IMR-90 (cell line): ENCODE results near the gene NOC2L. TPM values are rescaled to one million over a fixed set of nuclear protein-coding genes. Genes with fewer than 3 reads are reported as not detected.
A peak's percentile ranks its signal among the peaks of the same experiment; 100 is the strongest.

Source experiments
- ATAC-seq: fragments of 200-7000 bp; cut with Tn5 transposase; 2 replicates; pipeline ENCODE4 v1.9.1; 2020; ENCODE audit warnings: low read depth, mild to moderate bottlenecking, moderate library complexity
- BruUV-seq: library from RNA; stranded (reverse); fragments of 400-500 nt; replicated peaks from 2 replicates; lab custom pipeline; 2021; lab: Mats Ljungman, UMichigan
- CTCF ChIA-PET: fragments of 300-600 bp; formaldehyde crosslinking; extraction: SDS; loops from one replicate; lab custom pipeline; 2021; ENCODE audit warnings: antibody characterized with exemption; lab: Yijun Ruan, JAX
- POLR2A ChIA-PET: fragments of 300-600 bp; sonication (Branson Sonifier 250); formaldehyde crosslinking; loops from one replicate; lab custom pipeline; 2022; ENCODE audit warnings: antibody characterized with exemption; ENCODE audit not compliant: unreplicated experiment; lab: Charles Lee
- DNase-seq: peaks from one replicate; pipeline ENCODE4 v3.0.0; 2013
- H2AFZ ChIP-seq: replicated peaks from 2 replicates; pipeline ENCODE3; 2013; ENCODE audit warnings: low read length, mild to moderate bottlenecking; ENCODE audit not compliant: poor library complexity
- H2AK5ac ChIP-seq: 2 replicates; pipeline ENCODE4 v1.6.1; 2013; ENCODE audit warnings: low read depth, low read length, inconsistent platforms
- H2AK9ac ChIP-seq: replicated peaks from 2 replicates; pipeline ENCODE3; 2013; ENCODE audit warnings: mild to moderate bottlenecking, low read depth, low read length, moderate library complexity; ENCODE audit not compliant: poor library complexity
- H2BK120ac ChIP-seq: 2 replicates; pipeline ENCODE4 v1.6.1; 2013; ENCODE audit warnings: low read depth, low read length, inconsistent platforms
- H2BK15ac ChIP-seq: 3 replicates; pipeline ENCODE4 v1.6.1; 2013; ENCODE audit warnings: low read depth, low read length, inconsistent platforms
- H2BK20ac ChIP-seq: 2 replicates; pipeline ENCODE4 v1.6.1; 2013; ENCODE audit warnings: low read depth, mild to moderate bottlenecking, inconsistent platforms, low read length, moderate library complexity
- H2BK5ac ChIP-seq: 2 replicates; pipeline ENCODE4 v1.6.1; 2013; ENCODE audit warnings: mild to moderate bottlenecking, low read depth, low read length, inconsistent platforms; ENCODE audit not compliant: poor library complexity, severe bottlenecking
- H3K14ac ChIP-seq: replicated peaks from 2 replicates; pipeline ENCODE4 v1.6.1; 2013; ENCODE audit warnings: low read depth, low read length, inconsistent platforms
- H3K18ac ChIP-seq: 2 replicates; pipeline ENCODE4 v1.6.1; 2013; ENCODE audit warnings: low read depth, low read length, control low read depth
- H3K23ac ChIP-seq: 2 replicates; pipeline ENCODE4 v1.6.1; 2013; ENCODE audit warnings: low read depth, low read length, inconsistent platforms
- H3K27ac ChIP-seq: 2 replicates; pipeline ENCODE4 v1.5.1; 2013; ENCODE audit warnings: mild to moderate bottlenecking, control low read depth, low read length; ENCODE audit not compliant: insufficient read depth
- H3K27me3 ChIP-seq: 2 replicates; pipeline ENCODE4 v1.6.1; 2013; ENCODE audit warnings: low read length; ENCODE audit not compliant: control insufficient read depth, insufficient read depth
- H3K36me3 ChIP-seq: 2 replicates; pipeline ENCODE4 v1.6.1; 2013; ENCODE audit warnings: low read length, mixed read lengths; ENCODE audit not compliant: control insufficient read depth, insufficient read depth
- H3K4ac ChIP-seq: 2 replicates; pipeline ENCODE4 v1.6.1; 2013; ENCODE audit warnings: low read depth, low read length, inconsistent platforms
- H3K4me1 ChIP-seq: 2 replicates; pipeline ENCODE4 v1.6.1; 2013; ENCODE audit warnings: low read length, mixed read lengths; ENCODE audit not compliant: control insufficient read depth, insufficient read depth
- H3K4me2 ChIP-seq: 2 replicates; pipeline ENCODE4 v1.6.1; 2013; ENCODE audit warnings: low read depth, mild to moderate bottlenecking, control low read depth, low read length, moderate library complexity
- H3K4me3 ChIP-seq: 2 replicates; pipeline ENCODE4 v1.5.1; 2013; ENCODE audit warnings: low read depth, mild to moderate bottlenecking, control low read depth, low read length, moderate library complexity; ENCODE audit not compliant: insufficient read depth
- H3K56ac ChIP-seq: 2 replicates; pipeline ENCODE4 v1.6.1; 2013; ENCODE audit warnings: low read length, inconsistent platforms; ENCODE audit not compliant: insufficient read depth; ENCODE audit errors: extremely low read depth
- H3K79me1 ChIP-seq, 2 experiments: 2 replicates each; pipeline ENCODE4 v1.6.1; 2013; ENCODE audit warnings: low read length in 2 of 2, inconsistent platforms in 1 of 2, low read depth in 1 of 2
- H3K9ac ChIP-seq: 2 replicates; pipeline ENCODE4 v1.6.1; 2013; ENCODE audit warnings: low read depth, low read length, control low read depth
- H3K9me1 ChIP-seq: 2 replicates; pipeline ENCODE4 v1.6.1; 2013; ENCODE audit warnings: low read length, inconsistent platforms; ENCODE audit not compliant: insufficient read depth
- H3K9me3 ChIP-seq: 2 replicates; pipeline ENCODE4 v1.6.1; 2013; ENCODE audit warnings: low read length; ENCODE audit not compliant: control insufficient read depth, insufficient read depth
- H4K20me1 ChIP-seq: 2 replicates; pipeline ENCODE4 v1.6.1; 2013; ENCODE audit warnings: low read length, inconsistent platforms; ENCODE audit not compliant: insufficient read depth
- H4K5ac ChIP-seq: 2 replicates; pipeline ENCODE4 v1.6.1; 2013; ENCODE audit warnings: mild to moderate bottlenecking, low read depth, low read length, control low read depth
- H4K8ac ChIP-seq, 2 experiments: 2 replicates each; pipeline ENCODE4 v1.6.1; 2013; ENCODE audit warnings: low read depth in 2 of 2, low read length in 2 of 2, control low read depth in 1 of 2, inconsistent platforms in 1 of 2
- H4K91ac ChIP-seq: 2 replicates; pipeline ENCODE4 v1.6.1; 2013; ENCODE audit warnings: low read depth, low read length, inconsistent platforms; ENCODE audit not compliant: insufficient read depth
- BHLHE40 ChIP-seq: fragments of 150-350 bp; IDR thresholded peaks from 2 replicates; pipeline ENCODE4 v1.6.1; 2016; ENCODE audit warnings: mild to moderate bottlenecking, low read depth, low read length
- CEBPB ChIP-seq: IDR thresholded peaks from 2 replicates; pipeline ENCODE4 v1.6.1; 2012; ENCODE audit warnings: low read depth, low read length, improper control_type of control experiment
- CHD1 ChIP-seq: IDR thresholded peaks from 2 replicates; pipeline ENCODE4 v1.6.1; 2012; ENCODE audit warnings: low read depth, low read length, improper control_type of control experiment
- FOS ChIP-seq: fragments of 150-350 bp; IDR thresholded peaks from 2 replicates; pipeline ENCODE4 v1.6.1; 2016; ENCODE audit warnings: low read depth, low read length
- MAFK ChIP-seq: IDR thresholded peaks from 2 replicates; pipeline ENCODE4 v1.6.1; 2012; ENCODE audit warnings: low read depth, low read length, improper control_type of control experiment
- MAZ ChIP-seq: IDR thresholded peaks from 2 replicates; pipeline ENCODE4 v1.6.1; 2012; ENCODE audit warnings: low read depth, mild to moderate bottlenecking, low read length, improper control_type of control experiment, moderate library complexity, borderline replicate concordance
- MXI1 ChIP-seq: IDR thresholded peaks from 2 replicates; pipeline ENCODE4 v1.6.1; 2012; ENCODE audit warnings: low read depth, mild to moderate bottlenecking, low read length, moderate library complexity, borderline replicate concordance
- POLR2A ChIP-seq: IDR thresholded peaks from 2 replicates; pipeline ENCODE4 v1.6.1; 2012; ENCODE audit warnings: mild to moderate bottlenecking, low read depth, low read length
- RAD21 ChIP-seq: IDR thresholded peaks from 2 replicates; pipeline ENCODE4 v1.6.1; 2012; ENCODE audit warnings: low read length, improper control_type of control experiment
- RCOR1 ChIP-seq: IDR thresholded peaks from 2 replicates; pipeline ENCODE4 v1.6.1; 2012; ENCODE audit warnings: mild to moderate bottlenecking, low read length, improper control_type of control experiment; ENCODE audit not compliant: insufficient replicate concordance
- WGBS, 2 experiments: methylation state at CpG; one replicate each; pipeline versions ENCODE4 v1.1.5 to v1.1.7; 2013; ENCODE audit warnings: missing lambda C conversion rate in 2 of 2; ENCODE audit not compliant: insufficient read length in 1 of 2; ENCODE audit errors: extremely low coverage in 2 of 2; 5-methylcytosine and 5-hydroxymethylcytosine counted together
- dilution Hi-C: fragments of 300-500 bp; cut with HindIII; formaldehyde crosslinking; loops from one replicate; pipeline ENCODE4 v1.14.3; 2018; ENCODE audit warnings: low sequenced_read_pairs; ENCODE audit not compliant: unreplicated experiment
- in situ Hi-C: fragments of 300-500 bp; cut with MboI; formaldehyde crosslinking; loops from 3 replicates; pipeline ENCODE4 v1.14.3; 2019; ENCODE audit warnings: low sequenced_read_pairs, inconsistent platforms, mixed read lengths
- intact Hi-C: fragments of 100-400 bp; cut with micrococcal nuclease; formaldehyde crosslinking; loops from 2 replicates; pipeline ENCODE4 v1.10.0; 2022
- polyA plus RNA-seq, 3 experiments: library from polyadenylated mRNA; depleted of rRNA; stranded (reverse); fragments of >200 nt; gene quantifications; 2 replicates each; pipeline ENCODE4 v1.2.3, GENCODE V29; 2012; ENCODE audit warnings: low replicate concordance in 1 of 3
- total RNA-seq: library from RNA; depleted of rRNA; stranded (reverse); fragments of >200 nt; gene quantifications from 2 replicates; pipeline ENCODE4 v1.2.3, GENCODE V29; 2012
- TF ChIP-seq, protein P1 (sequence below): fragments of 150-350 bp; IDR thresholded peaks from 2 replicates; pipeline ENCODE4 v1.6.1; 2017; ENCODE audit warnings: mild to moderate bottlenecking, antibody characterized with exemption, low read length, low read depth

The NOC2L gene
- total and polyA plus RNA-seq, 2 of the 4 experiments (the other 2 are of a cell fraction), result 74.2 to 106 TPM

DNA sequence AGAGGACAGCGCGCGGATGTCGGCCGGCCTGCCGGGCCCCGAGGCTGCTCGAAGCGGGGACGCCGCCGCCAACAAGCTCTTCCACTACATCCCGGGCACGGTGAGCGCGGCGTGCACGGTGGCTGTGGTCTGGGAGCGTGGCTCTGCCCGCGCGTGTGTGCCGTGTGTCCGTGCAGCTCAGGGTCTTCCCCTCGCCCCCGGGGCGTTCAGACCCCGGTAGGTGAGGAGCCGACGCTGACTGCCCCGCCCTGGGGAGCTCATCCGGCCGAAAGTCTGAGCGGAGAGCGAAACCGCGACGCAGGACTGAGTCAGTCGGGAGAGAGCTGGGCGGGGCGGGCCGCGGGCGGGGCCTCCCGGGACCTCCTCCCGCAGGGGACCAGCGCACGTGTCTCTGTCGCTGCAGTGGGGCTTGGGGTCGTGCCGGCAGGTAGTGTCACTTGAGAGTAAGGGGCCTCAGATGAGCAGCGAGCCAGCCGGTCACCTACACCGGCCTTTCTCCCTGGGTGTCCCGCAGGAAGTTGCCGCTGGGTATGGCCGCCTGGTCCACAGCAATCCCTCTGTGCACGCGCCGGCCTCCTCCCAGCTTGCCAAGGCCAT lies 7.7 kb upstream of the NOC2L start:
- no TSS peak for BruUV-seq
- POLR2A ChIA-PET, result no interaction called here
- Histone ChIP-seq H3K9ac (peak overlapping the region; percentile 85), H3K14ac (peak overlapping the region; percentile 62), H2BK120ac (peak overlapping the region; percentile 66), H3K4me2 (peak overlapping the region; percentile 96), H2BK5ac (peak overlapping the region; percentile 83), H2AFZ (peak overlapping the region; percentile 91), H3K9me3 (no peaks in the 10 kb centered on the region), H2AK9ac (peak overlapping the region; percentile 93), H3K36me3 (peaks cover 17% of the 10 kb centered on the region), H4K91ac (peak overlapping the region; percentile 87), H2AK5ac (peak overlapping the region; percentile 94), H2BK15ac (no peak overlapping the region; the same call in 2 of the 3 replicates), H3K79me1 (peaks cover under 1 to 16% of the 10 kb centered on the region in 2 experiments; a peak in 3 of 4 replicates), H3K4me3 (peak overlapping the region; percentile 92), H4K5ac (peak overlapping the region; percentile 86; the same call in 1 of the 2 replicates), H2BK20ac (no peak overlapping the region), H4K20me1 (no peaks in the 10 kb centered on the region; the same call in 1 of the 2 replicates), H3K4ac (peak overlapping the region; percentile 75), H3K56ac (no peak overlapping the region; the same call in 1 of the 2 replicates), H3K23ac (peak overlapping the region; percentile 61; the same call in 1 of the 2 replicates), H3K27me3 (peaks cover 5% of the 10 kb centered on the region; the same call in 1 of the 2 replicates), H3K27ac (peak overlapping the region; percentile 78; the same call in 1 of the 2 replicates), H4K8ac (peak overlapping the region; percentile 76 to 89; a peak in 3 of 4 replicates), H3K18ac (peak overlapping the region; percentile 77; the same call in 1 of the 2 replicates), H3K9me1 (peaks cover 6% of the 10 kb centered on the region), H3K4me1 (peaks cover 6% of the 10 kb centered on the region; the same call in 1 of the 2 replicates)
- DNase-seq, result peak; percentile 50
- peak; percentile 58; the same call in 1 of the 2 replicates for TF ChIP-seq BHLHE40
- TF ChIP-seq CEBPB, result no peak
- 0 out of 2 replicates have a peak, but pooled peaks have one; percentile 7 for TF ChIP-seq RAD21
- TF ChIP-seq FOS, result no peak
- no peak for TF ChIP-seq CHD1
- peak; percentile 74 for TF ChIP-seq POLR2A
- TF ChIP-seq MAFK, result no peak
- TF ChIP-seq MAZ, result peak; percentile 84; the same call in 1 of the 2 replicates
- TF ChIP-seq RCOR1, result no peak
- TF ChIP-seq MXI1, result peak; percentile 51; the same call in 1 of the 2 replicates
- TF ChIP-seq, protein P1, sequence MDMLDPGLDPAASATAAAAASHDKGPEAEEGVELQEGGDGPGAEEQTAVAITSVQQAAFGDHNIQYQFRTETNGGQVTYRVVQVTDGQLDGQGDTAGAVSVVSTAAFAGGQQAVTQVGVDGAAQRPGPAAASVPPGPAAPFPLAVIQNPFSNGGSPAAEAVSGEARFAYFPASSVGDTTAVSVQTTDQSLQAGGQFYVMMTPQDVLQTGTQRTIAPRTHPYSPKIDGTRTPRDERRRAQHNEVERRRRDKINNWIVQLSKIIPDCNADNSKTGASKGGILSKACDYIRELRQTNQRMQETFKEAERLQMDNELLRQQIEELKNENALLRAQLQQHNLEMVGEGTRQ, result peak; percentile 25; the same call in 1 of the 2 replicates
- in situ Hi-C loops, result no loop called here
- ATAC-seq, result peak; percentile 97
- CTCF ChIA-PET, result no interaction called here
- WGBS, 2 experiments, result 7% methylated on average over 17 of the region's 60 CpGs; no CpG with 5 or more reads in 1 of the 2 experiments
- dilution Hi-C loops, result no loop called here
- intact Hi-C loops, result no loop called here
